GM12801 (cell line): Measurements from ENCODE around the gene KCNE4.

Experiments used
- TF ChIP-seq, protein P1 (sequence below): IDR thresholded peaks from one replicate; pipeline ENCODE4 v1.5.1; 2011; ENCODE audit warnings: control low read depth; ENCODE audit not compliant: insufficient read length; ENCODE audit errors: extremely low read depth

Gene KCNE4

GRCh38 chr2:223092667-223093066, 40.7 kb downstream of the KCNE4 start:
- TF ChIP-seq, protein P1, sequence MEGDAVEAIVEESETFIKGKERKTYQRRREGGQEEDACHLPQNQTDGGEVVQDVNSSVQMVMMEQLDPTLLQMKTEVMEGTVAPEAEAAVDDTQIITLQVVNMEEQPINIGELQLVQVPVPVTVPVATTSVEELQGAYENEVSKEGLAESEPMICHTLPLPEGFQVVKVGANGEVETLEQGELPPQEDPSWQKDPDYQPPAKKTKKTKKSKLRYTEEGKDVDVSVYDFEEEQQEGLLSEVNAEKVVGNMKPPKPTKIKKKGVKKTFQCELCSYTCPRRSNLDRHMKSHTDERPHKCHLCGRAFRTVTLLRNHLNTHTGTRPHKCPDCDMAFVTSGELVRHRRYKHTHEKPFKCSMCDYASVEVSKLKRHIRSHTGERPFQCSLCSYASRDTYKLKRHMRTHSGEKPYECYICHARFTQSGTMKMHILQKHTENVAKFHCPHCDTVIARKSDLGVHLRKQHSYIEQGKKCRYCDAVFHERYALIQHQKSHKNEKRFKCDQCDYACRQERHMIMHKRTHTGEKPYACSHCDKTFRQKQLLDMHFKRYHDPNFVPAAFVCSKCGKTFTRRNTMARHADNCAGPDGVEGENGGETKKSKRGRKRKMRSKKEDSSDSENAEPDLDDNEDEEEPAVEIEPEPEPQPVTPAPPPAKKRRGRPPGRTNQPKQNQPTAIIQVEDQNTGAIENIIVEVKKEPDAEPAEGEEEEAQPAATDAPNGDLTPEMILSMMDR, result no peak

GRCh38 chr2:223093436-223094241, 41.6 kb downstream of the KCNE4 start:
- TF ChIP-seq, protein P1, result no peak

DNA sequence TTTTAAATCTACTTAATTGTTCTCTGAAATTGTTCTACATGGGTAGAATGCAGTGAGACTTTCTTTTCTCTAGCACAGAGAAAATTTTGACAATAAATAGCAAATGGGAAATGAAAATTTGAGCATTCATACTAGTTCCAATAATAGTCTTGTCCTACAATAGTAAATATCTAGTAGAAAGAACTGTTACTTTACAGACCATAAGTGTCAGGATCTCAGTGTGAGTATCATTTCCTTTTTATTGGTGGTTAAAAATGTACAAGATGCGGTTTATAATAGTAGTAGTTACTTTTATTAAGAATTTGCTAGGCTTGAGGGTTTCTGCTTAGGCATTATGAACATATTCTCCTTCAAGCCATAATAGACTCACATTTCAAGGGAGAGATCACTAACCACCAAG, 43.2 kb downstream of the KCNE4 start:
- TF ChIP-seq, protein P1, result no peak

DNA sequence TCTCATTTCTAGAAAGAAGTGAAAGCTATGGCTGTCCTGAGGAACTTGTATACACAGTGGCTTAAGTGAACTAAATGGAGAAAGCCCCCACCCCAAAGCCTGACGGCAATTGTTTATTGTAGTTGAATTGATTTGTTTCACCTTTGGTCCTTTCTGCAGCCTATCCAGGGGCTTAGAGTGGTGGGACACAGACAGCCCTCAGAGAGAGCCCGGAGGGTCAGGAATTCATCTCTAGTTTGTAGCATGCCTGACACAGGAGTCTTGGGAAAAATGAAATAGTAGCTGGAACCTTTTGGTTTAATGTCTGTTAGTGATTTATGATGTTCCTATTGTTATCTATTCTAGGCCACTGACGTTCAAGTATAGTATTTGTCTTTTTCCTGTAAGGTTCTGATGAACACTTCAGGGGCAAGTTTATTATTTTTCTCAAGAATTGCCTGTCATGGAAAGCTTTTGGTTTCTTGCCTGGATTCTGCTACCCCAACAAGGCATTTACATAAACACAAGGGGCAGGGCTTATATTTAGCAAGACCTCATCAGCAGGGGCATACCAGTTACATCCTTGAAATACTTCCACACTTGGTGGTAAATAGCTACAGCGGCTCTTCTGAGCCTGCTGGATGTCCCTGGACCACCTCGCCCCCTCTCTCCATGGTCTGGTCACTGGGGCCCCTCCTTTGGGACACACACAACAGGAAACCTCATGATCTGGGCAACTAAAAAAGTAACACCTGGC, 44.4 kb downstream of the KCNE4 start:
- TF ChIP-seq, protein P1, result no peak

DNA sequence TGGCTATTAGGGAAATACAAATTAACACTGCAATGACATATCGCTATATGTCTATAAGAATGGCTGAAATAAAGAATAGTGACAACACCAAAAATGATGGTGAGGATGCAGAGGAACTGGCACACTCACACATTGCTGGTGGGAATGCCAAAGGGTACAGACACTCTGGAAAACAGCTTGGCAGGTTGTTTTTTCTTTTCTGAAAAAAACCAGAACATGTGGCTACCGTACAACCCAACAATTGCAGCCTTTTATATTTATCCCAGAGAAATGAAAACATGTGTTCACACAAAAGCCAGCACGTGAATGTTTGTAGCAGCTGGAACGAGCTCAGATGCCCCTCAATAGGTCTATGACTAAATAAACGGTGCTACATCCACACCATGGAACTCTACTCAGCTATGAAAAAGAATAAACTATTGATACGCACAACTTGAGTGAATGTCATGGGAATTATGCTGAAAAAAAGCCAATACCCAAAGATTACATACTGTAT, 45.9 kb downstream of the KCNE4 start:
- TF ChIP-seq, protein P1, result no peak

- TF ChIP-seq, protein P1, result no peak
Measured at GRCh38 chr2:223099561-223099960, 47.6 kb downstream of the KCNE4 start.

DNA sequence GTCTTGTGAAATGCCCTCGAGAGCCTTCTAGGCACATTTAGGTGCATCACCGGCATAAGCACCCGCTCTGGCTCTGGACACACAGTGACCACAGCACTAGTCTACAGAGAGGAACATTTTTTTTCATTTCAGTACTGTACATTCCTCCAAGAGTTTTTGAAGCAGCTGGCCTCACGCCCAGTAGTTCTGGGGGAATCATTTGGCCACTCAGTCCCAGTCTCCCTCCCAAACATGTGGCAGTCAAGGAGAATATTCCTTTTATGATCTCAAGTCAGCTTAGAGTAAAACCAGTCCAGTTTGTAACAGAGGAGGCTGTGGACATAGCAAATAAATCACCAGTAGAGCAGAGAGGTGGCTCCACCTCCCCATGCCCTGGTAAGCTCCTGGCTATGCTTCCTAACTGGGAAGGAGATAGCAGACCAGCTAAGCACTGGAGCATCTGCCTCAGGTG, 48.1 kb downstream of the KCNE4 start:
- TF ChIP-seq, protein P1, result no peak
